KMS-11 (cell line): ENCODE measurements around the gene UQCRQ.
"Not testable (repeated sequence)": the region's sequence is repeated elsewhere in the genome, so short reads cannot be mapped to it uniquely, and the experiment has no call there.

Experiments used
- H2AFZ ChIP-seq: fragments of 200-600 bp; sonication (generic); 2 replicates; pipeline ENCODE4 v1.6.1; 2016; ENCODE audit warnings: antibody characterized with exemption, mixed run types, low read depth
- H3K27ac ChIP-seq: fragments of 200-600 bp; sonication (generic); 2 replicates; pipeline ENCODE4 v1.6.1; 2016; ENCODE audit warnings: mild to moderate bottlenecking, mixed run types
- H3K27me3 ChIP-seq: fragments of 200-600 bp; sonication (generic); 2 replicates; pipeline ENCODE4 v1.6.1; 2017; ENCODE audit warnings: mild to moderate bottlenecking, low read depth, mixed run types, moderate library complexity; ENCODE audit not compliant: insufficient read depth
- H3K36me3 ChIP-seq: fragments of 200-600 bp; sonication (generic); 2 replicates; pipeline ENCODE4 v1.6.1; 2017; ENCODE audit warnings: mild to moderate bottlenecking, mixed run types; ENCODE audit not compliant: insufficient read depth
- H3K4me1 ChIP-seq: fragments of 200-600 bp; sonication (generic); 2 replicates; pipeline ENCODE4 v1.6.1; 2016; ENCODE audit warnings: mild to moderate bottlenecking, low read depth, mixed run types; ENCODE audit not compliant: poor library complexity, severe bottlenecking
- H3K4me2 ChIP-seq: fragments of 200-600 bp; sonication (generic); 2 replicates; pipeline ENCODE4 v1.7.0; 2016; ENCODE audit warnings: mild to moderate bottlenecking, mixed run types
- H3K4me3 ChIP-seq: fragments of 200-600 bp; sonication (generic); IDR thresholded peaks from 2 replicates; pipeline ENCODE4 v1.6.1; 2017; ENCODE audit warnings: low read depth, low read length, mixed read lengths; ENCODE audit not compliant: insufficient read depth
- H3K79me2 ChIP-seq: fragments of 200-600 bp; sonication (generic); 2 replicates; pipeline ENCODE4 v1.6.1; 2016; ENCODE audit warnings: low read depth, mixed run types; ENCODE audit not compliant: insufficient read depth
- H3K9ac ChIP-seq: fragments of 200-600 bp; sonication (generic); 2 replicates; pipeline ENCODE4 v1.6.1; 2016; ENCODE audit warnings: mild to moderate bottlenecking, mixed run types
- H4K20me1 ChIP-seq: fragments of 200-600 bp; sonication (generic); 2 replicates; pipeline ENCODE4 v1.6.1; 2016; ENCODE audit warnings: mild to moderate bottlenecking, mixed run types; ENCODE audit not compliant: insufficient read depth
- CTCF ChIP-seq: fragments of 200-600 bp; sonication (generic); conservative IDR thresholded peaks from 2 replicates; pipeline ENCODE4 v1.6.1; 2017; ENCODE audit warnings: low read depth, mild to moderate bottlenecking, antibody characterized with exemption, low read length, moderate library complexity, mixed read lengths

UQCRQ gene

GRCh38 chr5:132853323-132853722 lies 13.1 kb upstream of the UQCRQ start:
- H3K27me3 ChIP-seq: no peaks in the 10 kb centered on the region
- H2AFZ ChIP-seq: no peak overlapping the region
- no peaks in the 10 kb centered on the region for H3K79me2 ChIP-seq
- H3K4me2 ChIP-seq: no peak overlapping the region
- no peaks in the 10 kb centered on the region for H4K20me1 ChIP-seq
- no peak overlapping the region for H3K27ac ChIP-seq
- H3K4me1 ChIP-seq: peaks cover 4% of the 10 kb centered on the region
- no peaks in the 10 kb centered on the region for H3K36me3 ChIP-seq
- no peak for TF ChIP-seq CTCF
- H3K4me3 ChIP-seq: no peak overlapping the region
- no peak overlapping the region for H3K9ac ChIP-seq

DNA sequence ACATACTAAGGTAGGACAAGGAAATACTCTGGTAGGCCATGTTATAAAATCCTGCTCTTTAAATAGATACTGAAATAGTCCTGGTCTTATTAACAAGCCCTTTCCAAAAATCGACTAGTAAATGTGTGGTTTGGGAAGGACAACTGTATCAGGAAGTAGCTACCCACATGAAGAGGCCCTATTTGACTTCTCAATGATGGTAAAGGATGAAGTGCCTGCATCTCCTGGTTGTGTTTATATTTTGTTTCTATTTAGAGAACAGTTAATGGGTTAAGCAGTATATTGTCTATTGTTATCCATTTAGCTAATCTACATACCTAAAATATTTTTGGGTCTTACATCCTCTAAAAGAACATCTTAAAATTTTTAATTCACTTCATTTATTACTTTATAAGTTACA lies 12.7 kb upstream of the UQCRQ start:
- Histone ChIP-seq H2AFZ (no peak overlapping the region), H3K4me1 (peaks cover 4% of the 10 kb centered on the region), H3K4me2 (no peak overlapping the region), H4K20me1 (no peaks in the 10 kb centered on the region), H3K27me3 (no peaks in the 10 kb centered on the region), H3K9ac (no peak overlapping the region), H3K27ac (no peak overlapping the region), H3K79me2 (no peaks in the 10 kb centered on the region), H3K4me3 (no peak overlapping the region), H3K36me3 (no peaks in the 10 kb centered on the region)
- TF ChIP-seq CTCF: no peak

GRCh38 chr5:132854301-132854700 lies 12.1 kb upstream of the UQCRQ start:
- Histone ChIP-seq H3K27me3 (no peaks in the 10 kb centered on the region), H3K79me2 (no peaks in the 10 kb centered on the region), H3K27ac (no peak overlapping the region), H3K4me3 (no peak overlapping the region), H3K4me2 (no peak overlapping the region), H4K20me1 (no peaks in the 10 kb centered on the region), H3K4me1 (peaks cover 2% of the 10 kb centered on the region), H3K36me3 (no peaks in the 10 kb centered on the region), H2AFZ (no peak overlapping the region), H3K9ac (no peak overlapping the region)
- TF ChIP-seq CTCF: no peak

- not testable (repeated sequence) for H3K9ac ChIP-seq, H3K79me2 ChIP-seq, H4K20me1 ChIP-seq, H3K4me2 ChIP-seq, H3K27me3 ChIP-seq, H3K36me3 ChIP-seq, H3K4me1 ChIP-seq, H2AFZ ChIP-seq, H3K27ac ChIP-seq, H3K4me3 ChIP-seq
Observed at GRCh38 chr5:132854992-132855391, 11.4 kb upstream of the UQCRQ start.

DNA sequence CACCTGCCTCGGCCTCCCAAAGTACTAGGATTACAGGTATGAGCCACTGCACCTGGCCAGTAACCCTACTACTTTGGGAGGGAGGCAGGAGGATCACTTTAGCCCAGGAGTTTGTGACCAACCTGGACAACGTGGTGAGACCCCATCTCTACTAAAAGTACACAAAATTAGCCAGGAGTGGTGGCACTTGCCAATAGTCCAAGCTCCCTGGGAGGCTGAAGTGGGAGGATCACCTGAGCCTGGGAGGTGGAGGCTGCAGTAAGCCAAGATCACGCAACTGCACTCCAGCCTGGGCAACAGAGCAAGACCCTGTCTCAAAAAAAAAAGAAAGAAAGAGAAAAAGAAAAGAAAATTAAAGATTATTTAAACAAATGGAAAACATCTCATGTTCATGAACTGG lies 10.4 kb upstream of the UQCRQ start:
- no peak overlapping the region for H3K9ac ChIP-seq
- H3K79me2 ChIP-seq: no peaks in the 10 kb centered on the region
- no peak overlapping the region for H3K27ac ChIP-seq
- no peaks in the 10 kb centered on the region for H3K36me3 ChIP-seq
- no peaks in the 10 kb centered on the region for H3K27me3 ChIP-seq
- H4K20me1 ChIP-seq: no peaks in the 10 kb centered on the region
- no peak overlapping the region for H3K4me2 ChIP-seq
- H3K4me3 ChIP-seq: no peak overlapping the region
- no peak overlapping the region for H2AFZ ChIP-seq
- no peak for TF ChIP-seq CTCF
- no peaks in the 10 kb centered on the region for H3K4me1 ChIP-seq
